Panc1 (cell line): ENCODE measurements around the gene ZNF865. TPM values are rescaled to one million over a fixed set of nuclear protein-coding genes. Genes with fewer than 3 reads are reported as not detected.
A peak's percentile ranks its signal among the peaks of the same experiment; 100 is the strongest.

ENCODE experiments used
- ATAC-seq: fragments of 200-7000 bp; cut with Tn5 transposase; 2 replicates; pipeline ENCODE4 v1.9.1; 2020; ENCODE audit warnings: mild to moderate bottlenecking, moderate library complexity
- BruUV-seq: library from RNA; stranded (reverse); fragments of 400-500 nt; replicated peaks from 2 replicates; lab custom pipeline; 2021; lab: Mats Ljungman, UMichigan
- CTCF ChIA-PET: fragments of 300-600 bp; sonication (Branson Sonifier 250); formaldehyde crosslinking; loops from one replicate; lab custom pipeline; 2022; ENCODE audit warnings: antibody characterized with exemption; lab: Charles Lee
- POLR2A ChIA-PET: fragments of 300-600 bp; sonication (Branson Sonifier 250); formaldehyde crosslinking; loops from one replicate; lab custom pipeline; 2022; ENCODE audit warnings: antibody characterized with exemption; lab: Charles Lee
- DNase-seq: peaks from one replicate; pipeline ENCODE4 v3.0.0-alpha.2; 2010; ENCODE audit warnings: low read depth, low spot score
- H3K27ac ChIP-seq: 2 replicates; pipeline ENCODE4 v1.5.1; 2011; ENCODE audit warnings: mild to moderate bottlenecking, low read length, inconsistent platforms
- H3K27me3 ChIP-seq: fragments of 200-500 bp; sonication (Bioruptor generic); 2 replicates; pipeline ENCODE4 v1.6.0; 2014; ENCODE audit warnings: low read length, inconsistent platforms; ENCODE audit not compliant: control insufficient read depth, insufficient read depth
- H3K36me3 ChIP-seq: fragments of 200-500 bp; sonication (Bioruptor generic); 2 replicates; pipeline ENCODE4 v1.5.1; 2014; ENCODE audit warnings: inconsistent platforms, mild to moderate bottlenecking, low read length, moderate library complexity; ENCODE audit not compliant: control insufficient read depth, insufficient read depth
- H3K4me1 ChIP-seq: 2 replicates; pipeline ENCODE4 v1.5.1; 2011; ENCODE audit warnings: inconsistent platforms, mild to moderate bottlenecking, low read length, moderate library complexity; ENCODE audit not compliant: control insufficient read depth, insufficient read depth
- H3K4me3 ChIP-seq, 2 experiments: 2 replicates each; pipeline ENCODE4 v1.5.1; 2011 to 2012; ENCODE audit warnings: low read depth in 2 of 2, low read length in 2 of 2, mild to moderate bottlenecking in 2 of 2, inconsistent platforms in 1 of 2, moderate library complexity in 1 of 2
- H3K9me3 ChIP-seq: fragments of 200-500 bp; sonication (Bioruptor generic); 2 replicates; pipeline ENCODE4 v1.5.1; 2014; ENCODE audit warnings: low read depth, mild to moderate bottlenecking, inconsistent platforms, low read length, moderate library complexity; ENCODE audit not compliant: control insufficient read depth, insufficient read depth
- CTCF ChIP-seq: fragments of 450-650 bp; IDR thresholded peaks from 2 replicates; pipeline ENCODE4 v1.5.1; 2017; ENCODE audit warnings: mild to moderate bottlenecking
- POLR2AphosphoS5 ChIP-seq: IDR thresholded peaks from 2 replicates; pipeline ENCODE4 v1.6.1; 2012; ENCODE audit warnings: mild to moderate bottlenecking, low read depth, low read length, moderate library complexity
- SIN3A ChIP-seq: IDR thresholded peaks from 2 replicates; pipeline ENCODE4 v1.6.1; 2012; ENCODE audit warnings: low read depth, mild to moderate bottlenecking, low read length, moderate library complexity, borderline replicate concordance; ENCODE audit not compliant: insufficient read depth
- TCF7L2 ChIP-seq: IDR thresholded peaks from 2 replicates; pipeline ENCODE4 v1.6.1; 2011; ENCODE audit warnings: mild to moderate bottlenecking, low read depth, low read length, inconsistent platforms
- in situ Hi-C: cut with HindIII; loops from 2 replicates; pipeline ENCODE4 v1.10.0; 2016; ENCODE audit warnings: low sequenced_read_pairs, low pct_unique_long_range_greater_than_20kb
- intact Hi-C: fragments of 100-400 bp; cut with micrococcal nuclease; formaldehyde crosslinking; loops from one replicate; pipeline ENCODE4 v1.10.0; 2022; ENCODE audit not compliant: unreplicated experiment
- total RNA-seq: library from RNA; stranded (reverse); gene quantifications from one replicate; pipeline ENCODE4 v1.2.1, GENCODE V29; 2021; ENCODE audit not compliant: unreplicated experiment
- TF ChIP-seq, protein P1 (sequence below), 2 experiments: IDR thresholded peaks; 2 replicates each; pipeline ENCODE4 v1.6.1; 2011 to 2012; ENCODE audit warnings: low read depth in 2 of 2, control low read depth in 1 of 2, low read length in 1 of 2, mild to moderate bottlenecking in 1 of 2, moderate library complexity in 1 of 2; ENCODE audit not compliant: insufficient read depth in 1 of 2

ZNF865 gene
- total RNA-seq, 1 experiment from 2014 or later = 25.6 TPM

GRCh38 chr19:55584871-55585270 lies 20.6 kb upstream of the ZNF865 start:
- Histone ChIP-seq H3K9me3 (no peaks in the 10 kb centered on the region), H3K36me3 (no peaks in the 10 kb centered on the region; the same call in 1 of the 2 replicates), H3K27me3 (no peaks in the 10 kb centered on the region), H3K4me3 (no peak overlapping the region), H3K4me1 (peaks cover 25% of the 10 kb centered on the region), H3K27ac (no peak overlapping the region)
- no TSS peak for BruUV-seq
- no peak for TF ChIP-seq TCF7L2
- TF ChIP-seq CTCF = no peak
- TF ChIP-seq POLR2AphosphoS5 = no peak
- no peak for TF ChIP-seq SIN3A
- TF ChIP-seq, protein P1, sequence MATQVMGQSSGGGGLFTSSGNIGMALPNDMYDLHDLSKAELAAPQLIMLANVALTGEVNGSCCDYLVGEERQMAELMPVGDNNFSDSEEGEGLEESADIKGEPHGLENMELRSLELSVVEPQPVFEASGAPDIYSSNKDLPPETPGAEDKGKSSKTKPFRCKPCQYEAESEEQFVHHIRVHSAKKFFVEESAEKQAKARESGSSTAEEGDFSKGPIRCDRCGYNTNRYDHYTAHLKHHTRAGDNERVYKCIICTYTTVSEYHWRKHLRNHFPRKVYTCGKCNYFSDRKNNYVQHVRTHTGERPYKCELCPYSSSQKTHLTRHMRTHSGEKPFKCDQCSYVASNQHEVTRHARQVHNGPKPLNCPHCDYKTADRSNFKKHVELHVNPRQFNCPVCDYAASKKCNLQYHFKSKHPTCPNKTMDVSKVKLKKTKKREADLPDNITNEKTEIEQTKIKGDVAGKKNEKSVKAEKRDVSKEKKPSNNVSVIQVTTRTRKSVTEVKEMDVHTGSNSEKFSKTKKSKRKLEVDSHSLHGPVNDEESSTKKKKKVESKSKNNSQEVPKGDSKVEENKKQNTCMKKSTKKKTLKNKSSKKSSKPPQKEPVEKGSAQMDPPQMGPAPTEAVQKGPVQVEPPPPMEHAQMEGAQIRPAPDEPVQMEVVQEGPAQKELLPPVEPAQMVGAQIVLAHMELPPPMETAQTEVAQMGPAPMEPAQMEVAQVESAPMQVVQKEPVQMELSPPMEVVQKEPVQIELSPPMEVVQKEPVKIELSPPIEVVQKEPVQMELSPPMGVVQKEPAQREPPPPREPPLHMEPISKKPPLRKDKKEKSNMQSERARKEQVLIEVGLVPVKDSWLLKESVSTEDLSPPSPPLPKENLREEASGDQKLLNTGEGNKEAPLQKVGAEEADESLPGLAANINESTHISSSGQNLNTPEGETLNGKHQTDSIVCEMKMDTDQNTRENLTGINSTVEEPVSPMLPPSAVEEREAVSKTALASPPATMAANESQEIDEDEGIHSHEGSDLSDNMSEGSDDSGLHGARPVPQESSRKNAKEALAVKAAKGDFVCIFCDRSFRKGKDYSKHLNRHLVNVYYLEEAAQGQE (IDR thresholded peaks at IDR 0.05; ENCODE audit: insufficient read depth in 1 of 2, low read depth in 2 of 2, low read length in 1 of 2) = no peak
- POLR2A ChIA-PET = no interaction called here
- CTCF ChIA-PET = interaction anchor here (0.5 kb wide), 1 partner anchor 91 kb away, joined by 4 read pairs; no protein-coding TSS in a partner anchor
- intact Hi-C loops = loop anchor here (5.0 kb wide), 1 partner anchor 38 kb away; the partner anchor contains the start of gene SBK3
- ATAC-seq = no peak
- DNase-seq = no peak
- in situ Hi-C loops = no loop called here

DNA sequence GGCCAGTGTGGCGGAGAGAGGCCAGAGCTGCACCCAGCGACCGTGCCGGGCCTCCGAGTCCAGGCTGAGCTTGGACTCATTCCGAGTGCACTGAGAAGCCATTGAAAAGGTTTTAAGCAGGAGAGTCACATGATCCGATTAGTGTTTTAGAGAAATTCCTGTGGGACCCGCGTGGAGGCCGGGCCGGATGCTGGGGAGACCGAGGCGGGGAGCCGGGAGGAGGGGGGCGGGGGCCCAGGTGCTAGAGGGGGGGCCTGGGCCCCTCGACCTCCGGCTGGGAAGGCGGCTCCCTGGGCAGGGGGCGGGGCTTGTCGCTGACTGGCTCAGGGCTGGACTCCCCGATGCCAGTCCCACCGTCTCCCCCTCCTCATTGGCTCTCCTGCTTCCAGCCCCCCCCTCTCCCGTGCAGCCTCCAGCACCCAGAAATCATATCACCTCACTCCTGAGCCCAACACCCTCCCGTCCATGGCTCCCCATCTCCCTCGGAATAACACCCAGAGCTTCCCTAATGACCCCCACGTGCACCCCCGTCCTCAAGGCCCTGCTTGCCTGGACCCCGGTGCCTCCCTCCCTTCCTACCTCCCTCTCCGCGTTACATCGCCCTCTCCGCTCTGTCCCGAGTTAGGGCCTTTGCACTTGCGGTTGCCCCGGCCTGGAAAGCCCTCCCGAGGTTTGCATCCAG lies 19.6 kb upstream of the ZNF865 start:
- ATAC-seq (peak; percentile 70), DNase-seq (no peak)
- H3K27me3 ChIP-seq = no peaks in the 10 kb centered on the region
- peak overlapping the region; percentile 58 for H3K27ac ChIP-seq
- intact Hi-C loops = no loop called here
- in situ Hi-C loops = no loop called here
- no peaks in the 10 kb centered on the region for H3K9me3 ChIP-seq
- ChIA-PET CTCF (no interaction called here), POLR2A (no interaction called here)
- H3K4me1 ChIP-seq = peaks cover 25% of the 10 kb centered on the region
- peak overlapping the region; percentile 28 to 63 for H3K4me3 ChIP-seq
- no peaks in the 10 kb centered on the region for H3K36me3 ChIP-seq
- BruUV-seq = no TSS peak
- TF ChIP-seq SIN3A (no peak), TCF7L2 (no peak), POLR2AphosphoS5 (no peak), CTCF (no peak)
- TF ChIP-seq, protein P1 (IDR thresholded peaks at IDR 0.05; ENCODE audit: insufficient read depth in 1 of 2, low read depth in 2 of 2, low read length in 1 of 2) = no peak
